Head of caudate nucleus (tissue), 42 donors: ENCODE results near the gene CSH1.
"Not testable (repeated sequence)": the region's sequence is repeated elsewhere in the genome, so short reads cannot be mapped to it uniquely, and the experiment has no call there.

Source experiments
- DNase-seq, 42 donors: peaks; one replicate each; pipeline versions ENCODE4 v3.0.0 to v3.0.0-alpha.2; 2020 to 2021; ENCODE audit warnings: mixed read lengths in 7 of 42
- intact Hi-C: fragments of 100-400 bp; cut with DNase I; formaldehyde crosslinking; loops from one replicate; pipeline ENCODE4 v1.15.0; 2022

CSH1 gene

GRCh38 chr17:63911041-63911635 is 14.8 kb upstream of the CSH1 start, which contains the start of gene CSHL1:
Gene CSHL1, minus strand, starts transcription at chr17:63911258. Its CDS starts 62 bp downstream, at chr17:63911196.
- intact Hi-C loops, result loop anchor here (10.0 kb wide), 1 partner anchor 224 kb away; the partner anchor contains the start of gene ERN1
- DNase-seq, result peak in 1 of 42 donors; percentile 28

DNA sequence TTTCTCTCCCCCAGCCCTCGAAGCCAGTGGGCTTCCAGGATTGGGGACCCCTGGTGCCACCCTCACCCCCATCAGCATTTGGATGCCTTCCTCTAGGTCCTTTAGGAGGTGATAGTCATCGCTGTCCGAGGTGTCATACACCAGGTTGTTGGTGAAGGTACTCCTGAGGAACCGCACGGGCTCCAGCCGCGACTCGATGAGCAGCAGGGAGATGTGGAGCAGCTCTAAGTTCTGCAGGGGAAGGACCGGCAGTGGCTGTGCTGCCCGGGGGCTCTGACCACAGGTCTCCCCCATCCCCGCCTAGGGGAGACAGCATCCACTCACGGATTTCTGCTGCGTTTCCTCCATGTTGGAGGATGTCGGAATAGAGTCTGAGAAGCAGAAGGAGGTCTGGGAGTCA is 13.7 kb upstream of the CSH1 start:
- intact Hi-C loops, result loop anchor here (10.0 kb wide), 1 partner anchor 225 kb away; the partner anchor contains the start of gene ERN1
- no peak for DNase-seq

- not testable (repeated sequence) for DNase-seq
Observed at GRCh38 chr17:63909586-63909985, 13.2 kb upstream of the CSH1 start.

DNA sequence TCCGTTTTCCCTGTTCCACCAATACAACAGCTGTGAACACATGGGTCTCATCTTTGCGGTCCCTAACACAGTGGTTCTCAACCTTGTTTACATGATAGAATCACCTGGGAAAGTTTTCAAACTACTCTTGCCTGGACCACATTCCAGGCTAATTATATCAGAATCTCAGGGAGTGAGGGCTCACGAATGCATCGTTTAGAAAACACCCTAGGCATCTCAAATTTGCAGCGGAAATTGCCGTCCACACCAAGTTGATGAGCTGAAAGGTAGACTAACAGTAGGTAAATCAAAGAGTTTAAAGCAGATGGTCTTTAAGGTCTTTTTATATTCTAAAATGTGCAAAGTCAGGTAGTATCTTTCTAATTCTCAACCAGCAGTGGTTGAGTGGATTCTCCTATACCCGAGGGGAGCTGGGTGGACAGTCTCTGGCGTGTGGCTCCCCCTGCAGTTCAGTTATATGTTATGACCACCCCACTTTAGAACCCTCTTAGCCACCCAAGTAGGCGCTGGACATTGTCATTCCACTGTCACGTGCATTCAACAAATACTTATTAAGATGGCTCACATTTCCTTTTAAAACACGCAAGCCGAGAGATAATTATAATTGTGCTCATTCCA is 10.9 kb upstream of the CSH1 start:
- DNase-seq, intact Hi-C loops: not testable (repeated sequence)

More at GRCh38 chr17:63909586-63909985, 13.2 kb upstream of the CSH1 start:
- intact Hi-C loops, result not testable (repeated sequence)

DNA sequence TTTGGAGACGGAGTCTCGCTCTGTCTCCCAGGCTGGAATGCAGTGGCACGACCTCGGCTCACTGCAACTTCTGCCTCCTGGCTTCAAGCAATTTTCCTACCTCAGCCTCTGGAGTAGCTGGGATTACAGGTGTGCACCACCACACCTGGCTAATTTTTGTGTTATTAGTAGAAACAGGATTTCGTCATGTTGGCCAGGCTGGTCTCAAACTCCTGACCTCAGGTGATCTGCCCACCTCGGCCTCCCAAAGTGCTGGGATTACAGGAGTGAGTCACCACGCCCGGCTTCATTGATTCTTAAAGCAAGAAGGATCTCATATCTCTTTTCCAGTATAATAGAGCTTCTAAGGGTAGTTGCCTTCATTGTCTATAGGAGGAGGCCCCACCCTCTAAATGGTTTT is 8.4 kb upstream of the CSH1 start:
- DNase-seq, intact Hi-C loops: not testable (repeated sequence)

- peak in 7 of 42 donors; percentile 8 to 49 (median 19) for DNase-seq
- intact Hi-C loops, result not testable (repeated sequence)
Observed at GRCh38 chr17:63903787-63904201, 7.4 kb upstream of the CSH1 start.

GRCh38 chr17:63901971-63902370 is 5.6 kb upstream of the CSH1 start:
- intact Hi-C loops, DNase-seq: not testable (repeated sequence)

DNA sequence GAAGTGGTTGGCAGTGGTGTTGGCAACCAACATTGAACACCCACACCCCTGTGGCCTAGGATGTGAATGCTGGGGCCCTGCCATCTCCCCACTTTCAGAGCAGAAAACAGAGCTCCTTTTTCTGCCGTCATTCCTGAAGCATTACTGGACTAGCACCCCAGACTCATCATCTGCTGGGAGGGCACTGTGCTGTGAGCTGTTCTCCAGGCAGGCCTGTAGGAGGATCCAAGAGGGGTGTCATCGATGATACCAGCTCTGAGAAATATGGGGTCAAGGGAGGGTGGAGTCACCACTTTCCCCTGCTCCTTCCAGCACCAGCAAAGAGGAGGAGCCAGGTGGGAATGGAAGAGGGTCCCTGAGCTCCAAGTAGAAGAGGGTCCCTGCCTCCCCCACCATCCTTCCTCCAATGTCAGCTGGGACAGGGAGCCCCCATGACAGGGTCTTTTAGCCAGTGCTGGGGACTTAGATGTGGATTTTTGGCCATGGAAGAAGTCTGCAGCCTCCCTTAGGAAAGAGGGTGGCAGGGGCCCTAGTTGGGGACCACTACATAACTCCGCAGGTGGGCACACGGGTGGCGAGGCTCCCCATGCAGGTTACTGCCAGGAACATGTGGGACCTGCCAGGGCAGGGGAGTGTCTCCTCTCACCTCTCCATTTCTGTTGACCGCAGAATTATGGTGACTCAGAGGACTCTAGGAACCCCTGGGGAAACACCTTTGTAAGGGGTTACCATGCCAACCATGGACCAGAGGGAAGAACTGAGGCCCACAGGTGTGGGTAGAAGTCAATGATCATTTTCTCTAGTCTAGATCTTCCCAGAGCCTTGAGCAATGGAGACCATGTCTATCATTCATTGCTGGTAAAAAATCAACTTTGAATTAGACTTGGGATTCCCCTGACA is 2.8 kb upstream of the CSH1 start:
- intact Hi-C loops, DNase-seq: not testable (repeated sequence)

GRCh38 chr17:63894821-63895220 is 1.6 kb downstream of the CSH1 start:
- intact Hi-C loops, DNase-seq: not testable (repeated sequence)

DNA sequence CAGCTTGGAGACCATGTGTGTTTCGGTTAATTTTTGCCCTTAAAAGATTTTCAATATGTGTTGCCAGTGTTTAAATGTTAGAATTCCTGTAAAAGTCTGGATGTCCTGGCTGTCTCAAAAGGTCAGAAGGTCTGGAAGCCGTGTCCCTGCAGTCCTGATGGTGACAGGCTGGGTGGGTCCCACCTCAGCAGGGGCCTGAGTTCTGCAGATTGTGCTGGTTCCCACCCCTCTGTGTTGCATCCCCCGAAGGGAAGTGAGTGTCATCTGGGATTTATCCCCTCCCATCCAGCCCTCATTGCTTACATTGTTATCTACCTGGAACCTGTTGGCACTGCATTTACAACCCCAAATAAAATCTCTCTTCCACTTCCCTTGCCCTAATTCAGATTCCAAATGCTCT is 2.4 kb downstream of the CSH1 start:
- intact Hi-C loops, result not testable (repeated sequence)
- DNase-seq, result peak in 1 of 42 donors; percentile 15

GRCh38 chr17:63892316-63893037 is 3.9 kb downstream of the CSH1 start:
- peak in 1 of 42 donors; percentile 20 for DNase-seq
- intact Hi-C loops, result not testable (repeated sequence)

DNA sequence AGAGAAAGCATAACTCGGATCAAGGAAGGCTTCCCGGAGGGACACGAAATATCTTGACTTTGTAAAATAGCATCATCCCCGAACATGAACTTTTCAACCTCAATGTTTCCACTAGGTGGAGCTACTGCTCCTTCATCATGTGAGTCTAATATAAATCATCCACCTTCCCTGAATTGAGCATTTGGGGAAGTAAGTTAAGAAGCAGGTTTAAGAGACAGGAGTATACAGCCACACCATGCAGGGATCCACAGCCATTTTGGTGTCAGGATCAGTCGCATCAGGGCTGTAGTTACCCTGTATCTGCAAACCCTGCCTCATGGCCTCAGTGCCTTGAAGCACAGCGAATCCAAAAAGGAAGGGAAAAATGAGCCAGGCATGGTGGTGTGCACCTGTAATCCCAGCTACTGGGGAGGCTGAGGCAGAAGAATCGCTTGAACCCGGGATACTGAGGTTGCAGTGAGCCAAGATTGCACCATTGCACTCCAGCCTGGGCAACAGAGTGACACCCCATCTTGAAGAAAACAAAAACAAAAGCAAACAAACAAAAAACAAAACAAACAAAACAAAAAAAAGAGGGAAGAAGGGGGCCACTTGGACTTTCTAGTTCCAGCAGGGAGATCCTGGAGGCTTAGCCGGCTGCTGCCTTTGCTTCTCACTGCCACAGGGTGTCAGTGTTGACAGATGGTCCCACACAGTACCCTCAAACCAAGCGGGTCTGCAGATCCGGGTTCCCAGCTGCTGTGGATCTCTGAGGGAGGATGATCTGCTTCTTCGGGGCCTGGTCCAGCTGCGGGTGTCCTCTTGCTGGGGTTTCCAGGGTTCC is 7.1 kb downstream of the CSH1 start:
- intact Hi-C loops, result not testable (repeated sequence)
- peak in 40 of 42 donors; percentile 9 to 71 (median 42) for DNase-seq

- intact Hi-C loops, DNase-seq: not testable (repeated sequence)
Observed at GRCh38 chr17:63885119-63885518, 11.3 kb downstream of the CSH1 start.

DNA sequence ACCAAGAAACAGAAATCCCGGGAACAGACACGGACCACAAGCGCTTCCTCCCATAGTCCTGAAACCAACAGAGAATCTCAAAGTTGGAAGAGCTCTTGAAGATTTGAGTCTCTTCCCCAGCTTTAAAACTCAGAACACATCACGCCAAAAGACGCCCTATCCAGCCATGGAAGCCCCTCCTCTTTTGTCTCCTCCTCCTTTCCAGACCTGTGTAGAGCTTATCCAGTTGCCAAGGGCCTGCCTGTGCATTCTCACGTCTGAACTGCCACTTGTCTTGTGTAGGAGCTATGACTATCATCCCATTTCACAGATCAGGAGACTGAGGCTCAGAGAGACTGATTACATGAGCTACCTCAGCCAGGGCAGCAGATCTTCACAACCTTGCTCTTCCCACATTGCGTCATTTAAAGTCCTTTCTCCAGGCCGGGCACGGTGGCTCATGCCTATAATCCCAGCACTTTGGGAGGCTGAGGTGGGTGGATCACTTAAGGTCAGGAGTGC is 13.7 kb downstream of the CSH1 start:
- DNase-seq, intact Hi-C loops: not testable (repeated sequence)

GRCh38 chr17:63881935-63882601 is 14.3 kb downstream of the CSH1 start, which contains the start of gene GH2:
Gene GH2, minus strand, starts transcription at chr17:63881944. Its CDS starts 143 bp downstream, at chr17:63881801.
- intact Hi-C loops, result no loop called here
- DNase-seq, result peak in 25 of 42 donors; percentile 6 to 66 (median 36)

DNA sequence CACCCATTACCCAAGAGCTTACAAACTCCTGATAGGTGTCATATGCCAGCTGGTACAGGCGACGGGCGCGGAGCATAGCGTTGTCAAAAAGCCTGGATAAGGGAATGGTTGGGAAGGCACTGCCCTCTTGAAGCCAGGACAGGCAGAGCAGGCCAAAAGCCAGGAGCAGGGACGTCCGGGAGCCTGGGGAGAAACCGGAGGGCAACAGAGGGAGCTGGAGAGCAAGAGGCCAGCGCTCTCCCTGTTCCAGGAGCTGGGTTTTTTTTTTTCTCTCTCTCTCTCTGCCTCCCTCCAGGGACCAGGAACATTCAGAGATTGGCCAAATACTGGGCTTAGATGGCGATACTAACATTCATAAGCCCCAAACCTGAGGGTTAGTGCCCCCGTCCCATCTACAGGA is 15.0 kb downstream of the CSH1 start:
- DNase-seq, intact Hi-C loops: not testable (repeated sequence)

DNA sequence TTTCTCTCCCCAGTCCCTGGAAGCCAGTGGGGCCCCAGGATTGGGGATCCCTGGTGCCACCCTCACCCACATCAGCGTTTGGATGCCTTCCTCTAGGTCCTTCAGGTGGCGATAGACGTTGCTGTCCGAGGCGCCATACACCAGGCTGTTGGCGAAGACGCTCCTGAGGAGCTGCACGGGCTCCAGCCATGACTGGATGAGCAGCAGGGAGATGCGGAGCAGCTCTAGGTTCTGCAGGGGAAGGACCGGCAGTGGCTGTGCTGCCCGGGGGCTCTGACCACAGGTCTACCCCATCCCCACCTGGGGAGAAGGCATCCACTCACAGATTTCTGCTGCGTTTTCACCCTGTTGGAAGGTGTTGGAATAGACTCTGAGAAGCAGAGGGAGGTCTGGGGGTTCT is 15.7 kb downstream of the CSH1 start:
- no peak for DNase-seq
- intact Hi-C loops, result no loop called here
